ENCODE measurements around the gene ATXN1.
"Not testable (repeated sequence)": the region's sequence is repeated elsewhere in the genome, so short reads cannot be mapped to it uniquely, and the experiment has no call there.

The ATXN1 gene

DNA sequence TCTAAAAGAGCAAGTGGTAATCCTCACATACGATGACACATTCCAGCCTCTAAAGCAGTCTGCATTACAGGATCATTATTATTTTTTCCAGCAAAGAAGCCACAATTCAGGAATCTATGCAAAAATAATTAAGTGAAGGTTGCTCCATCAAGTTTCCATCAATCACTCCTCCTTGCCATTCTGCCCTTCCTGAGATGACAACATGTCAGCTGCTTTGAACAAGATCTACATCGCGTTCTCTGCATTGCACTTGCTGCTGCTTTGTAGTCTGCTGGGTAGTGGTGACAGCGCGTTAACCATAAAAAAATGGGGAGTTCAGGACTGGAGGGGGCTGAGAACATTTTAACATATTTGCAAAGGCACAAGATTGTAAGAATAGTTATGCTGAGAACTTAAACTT is 375.2 kb downstream of the ATXN1 start:
- no peak for DNase-seq (ENCODE audit: low spot score)

DNA sequence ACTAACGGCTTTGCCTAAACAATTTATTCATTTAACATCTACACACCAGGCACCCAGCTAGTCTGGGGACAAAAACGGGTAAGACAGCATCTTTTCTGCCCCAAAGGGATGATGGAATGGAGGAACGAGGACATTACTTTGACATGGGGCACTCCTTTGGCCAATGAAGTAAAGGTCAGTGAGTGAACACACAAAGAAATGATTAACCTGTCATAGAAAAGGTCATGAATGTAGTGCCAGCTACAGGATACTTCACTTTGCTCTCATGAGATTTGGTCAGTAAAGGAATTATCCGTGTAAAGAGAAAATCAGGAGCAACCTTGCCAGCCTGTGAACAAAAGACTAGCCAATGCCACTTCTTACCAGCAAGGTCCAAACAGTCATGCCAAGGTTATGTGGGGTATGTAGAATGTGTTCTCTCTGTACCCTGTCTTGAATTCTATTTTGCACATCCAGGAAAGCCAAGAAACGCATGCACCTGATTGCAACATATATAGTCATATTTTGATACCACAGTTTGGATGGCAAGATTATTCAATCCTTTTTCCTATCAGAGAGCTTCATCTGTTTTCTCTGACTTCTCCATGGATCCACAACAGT is 377.6 kb downstream of the ATXN1 start:
- DNase-seq (ENCODE audit: low spot score), result no peak

DNA sequence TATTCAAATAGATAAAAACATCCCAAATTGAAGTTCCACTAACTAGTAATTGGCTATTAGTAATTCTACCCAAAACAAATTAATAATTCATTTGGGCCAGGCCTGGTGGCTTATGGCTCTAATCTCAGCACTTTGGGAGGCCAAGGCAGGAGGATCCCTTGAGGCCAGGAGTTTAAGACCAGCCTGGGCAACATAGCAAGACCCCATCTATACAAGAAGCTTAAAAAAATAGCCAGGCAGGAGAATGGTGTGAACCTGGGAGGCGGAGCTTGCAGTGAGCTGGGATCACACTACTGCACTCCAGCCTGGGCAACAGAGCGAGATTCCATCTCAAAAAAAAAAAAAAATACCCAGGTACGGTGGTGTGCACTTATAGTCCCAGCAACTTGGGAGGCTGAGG is 379.3 kb downstream of the ATXN1 start:
- not testable (repeated sequence) for DNase-seq (ENCODE audit: low spot score)

DNA sequence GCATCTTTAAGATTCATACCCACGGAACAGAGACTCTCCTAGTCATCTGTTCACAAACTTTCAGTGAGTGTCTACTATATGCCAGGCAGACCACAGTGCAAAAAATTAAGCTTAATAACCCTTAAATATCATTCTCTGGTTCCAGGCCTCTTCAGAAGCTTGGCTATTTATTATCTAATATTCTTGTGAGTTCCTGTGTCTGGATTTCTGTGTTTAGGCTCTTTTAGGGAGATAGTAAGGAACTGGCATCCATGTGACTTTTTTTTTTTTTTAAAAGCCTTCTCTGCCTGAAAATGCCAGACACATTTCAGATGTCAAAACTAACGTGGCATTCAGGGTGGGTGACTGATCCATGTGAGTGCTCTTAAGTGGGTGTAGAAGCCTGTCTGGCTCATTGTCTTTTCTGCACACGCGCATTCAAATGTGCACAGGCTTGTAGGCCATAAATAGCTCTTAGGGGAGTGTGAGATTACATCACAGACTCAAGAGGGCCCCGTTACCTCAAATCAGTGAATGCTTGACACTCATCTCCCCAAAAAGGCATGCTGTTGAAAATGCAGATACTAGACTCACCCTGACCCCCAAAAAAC is 380.9 kb downstream of the ATXN1 start:
- DNase-seq (ENCODE audit: low spot score), result no peak

DNA sequence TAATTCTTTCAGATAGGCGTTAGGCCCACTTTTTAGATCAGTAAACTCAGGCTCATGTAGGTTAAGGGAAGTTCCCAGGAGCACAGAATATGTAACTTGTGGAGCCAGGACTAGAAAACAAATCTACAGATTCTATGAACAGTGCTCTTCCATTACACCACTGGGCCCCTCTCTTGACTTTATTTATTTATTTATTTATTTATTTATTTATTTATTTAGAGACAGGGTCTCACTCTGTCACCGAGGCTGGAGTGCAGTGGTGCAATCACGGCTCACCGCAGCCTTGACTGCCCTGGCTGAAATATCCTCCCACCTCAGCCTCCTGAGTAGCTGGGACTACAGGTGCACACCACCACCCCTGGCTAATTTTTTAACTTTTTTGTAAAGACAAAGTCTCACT is 382.9 kb downstream of the ATXN1 start:
- not testable (repeated sequence) for DNase-seq (ENCODE audit: low spot score)

DNA sequence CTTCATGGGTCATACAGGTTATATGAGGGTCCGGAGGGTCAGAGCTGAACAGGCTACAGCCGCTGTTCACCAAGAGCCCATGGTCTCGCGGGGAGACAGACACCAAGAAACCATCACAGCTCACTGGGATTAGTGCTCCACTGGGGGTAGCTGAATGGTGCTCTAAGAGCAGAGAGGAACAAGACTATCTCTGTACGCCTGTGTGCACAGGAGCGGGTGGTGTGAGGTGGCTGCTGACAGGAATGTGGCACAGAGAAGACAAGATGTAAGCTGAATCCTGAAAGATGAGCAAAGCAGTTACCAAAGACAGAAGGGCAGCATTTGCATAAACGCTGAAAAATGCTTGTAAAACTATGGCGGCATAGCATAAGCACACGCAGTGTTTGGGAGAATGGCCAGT is 383.8 kb downstream of the ATXN1 start:
- no peak for DNase-seq (ENCODE audit: low spot score)

DNA sequence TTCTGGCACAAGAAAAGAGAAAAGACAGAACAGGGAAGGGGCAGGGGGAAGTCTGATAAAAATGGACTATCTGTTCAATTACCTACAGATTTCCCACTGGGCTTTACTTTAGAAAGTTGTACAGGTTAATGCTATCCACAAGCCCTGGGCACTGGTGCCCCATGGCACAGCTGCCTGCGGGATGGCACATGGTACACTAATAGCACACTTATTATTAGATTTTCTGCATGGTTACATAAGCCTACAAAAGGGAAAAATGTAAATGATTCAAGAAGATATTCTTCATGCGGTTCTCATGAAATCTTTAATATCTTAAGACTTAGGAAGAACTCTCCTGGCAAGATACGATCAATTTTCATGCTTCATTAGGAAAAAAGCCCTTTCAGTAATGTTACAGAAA is 385.4 kb downstream of the ATXN1 start:
- no peak for DNase-seq (ENCODE audit: low spot score)

DNA sequence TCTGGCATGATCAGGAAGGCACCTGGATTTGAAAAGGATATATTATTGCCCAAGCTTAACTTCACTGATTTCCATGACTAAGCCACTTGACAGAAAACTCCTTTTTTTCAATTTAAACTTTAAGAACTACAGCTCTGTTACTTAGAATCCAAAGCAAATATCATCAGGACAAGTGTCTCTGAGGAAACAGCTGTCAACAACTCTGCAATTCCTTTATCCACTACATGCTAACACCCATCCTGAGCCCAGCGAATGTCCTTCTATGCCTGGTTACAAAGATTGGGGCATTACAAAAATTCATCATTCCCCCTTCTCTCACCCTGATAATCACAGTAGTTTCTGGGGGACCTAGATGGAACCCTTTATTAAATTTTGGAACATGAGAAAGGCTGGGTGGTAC is 386.1 kb downstream of the ATXN1 start:
- DNase-seq (ENCODE audit: low spot score), result no peak

DNA sequence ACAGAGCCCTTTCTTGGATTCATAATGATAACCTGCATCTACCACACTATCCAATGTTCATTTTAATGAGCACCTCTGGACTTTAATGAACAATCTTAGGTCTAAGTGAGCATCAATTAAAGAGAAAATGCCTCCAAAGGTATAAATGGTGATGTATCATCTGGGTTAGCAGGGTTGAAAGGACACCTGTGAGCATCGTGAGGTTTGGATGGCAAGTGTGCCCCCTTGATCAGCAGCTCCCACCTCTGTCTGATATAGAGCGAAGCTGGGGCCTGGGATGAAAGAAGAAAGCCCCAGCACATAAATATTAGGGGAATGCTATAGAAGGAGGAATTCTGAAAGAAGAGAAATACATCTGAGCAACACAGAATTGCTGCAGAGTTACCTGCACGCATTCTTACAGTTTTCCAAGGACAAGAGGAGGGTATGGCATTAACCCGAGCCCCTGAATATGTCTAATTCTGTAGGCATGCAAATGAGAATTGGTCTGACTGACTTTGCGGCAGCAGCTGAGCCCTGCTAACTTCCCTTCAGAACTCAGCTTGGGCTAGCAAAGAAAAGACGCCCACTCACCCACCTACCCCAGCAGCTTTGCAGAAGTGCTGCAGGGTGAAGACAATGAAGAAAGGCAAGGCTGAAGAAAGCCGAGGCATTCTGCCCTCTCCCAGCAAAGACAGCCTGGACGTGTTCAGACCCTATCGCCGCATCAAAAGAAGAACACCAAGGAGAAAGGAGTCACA is 386.6 kb downstream of the ATXN1 start:
- no peak for DNase-seq (ENCODE audit: low spot score)

DNA sequence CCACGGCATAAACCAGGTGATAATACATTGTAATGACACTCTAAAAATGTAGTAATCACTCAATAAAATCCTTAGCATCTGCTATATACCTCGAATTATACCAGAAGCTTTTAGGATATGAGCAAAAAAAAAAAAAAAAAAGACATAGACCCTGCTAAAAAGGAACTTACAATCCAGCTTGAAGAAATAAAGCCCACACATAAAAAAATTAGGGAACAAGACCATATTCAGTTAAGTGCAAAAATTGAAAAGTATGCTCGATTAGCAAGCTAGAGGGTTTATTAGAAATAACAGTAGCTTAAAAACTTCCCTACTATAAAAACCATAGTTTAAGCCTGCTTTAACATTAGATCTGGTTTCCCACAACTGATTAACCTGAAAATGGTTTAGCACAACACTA is 387.2 kb downstream of the ATXN1 start:
- no peak for DNase-seq (ENCODE audit: low spot score)

DNA sequence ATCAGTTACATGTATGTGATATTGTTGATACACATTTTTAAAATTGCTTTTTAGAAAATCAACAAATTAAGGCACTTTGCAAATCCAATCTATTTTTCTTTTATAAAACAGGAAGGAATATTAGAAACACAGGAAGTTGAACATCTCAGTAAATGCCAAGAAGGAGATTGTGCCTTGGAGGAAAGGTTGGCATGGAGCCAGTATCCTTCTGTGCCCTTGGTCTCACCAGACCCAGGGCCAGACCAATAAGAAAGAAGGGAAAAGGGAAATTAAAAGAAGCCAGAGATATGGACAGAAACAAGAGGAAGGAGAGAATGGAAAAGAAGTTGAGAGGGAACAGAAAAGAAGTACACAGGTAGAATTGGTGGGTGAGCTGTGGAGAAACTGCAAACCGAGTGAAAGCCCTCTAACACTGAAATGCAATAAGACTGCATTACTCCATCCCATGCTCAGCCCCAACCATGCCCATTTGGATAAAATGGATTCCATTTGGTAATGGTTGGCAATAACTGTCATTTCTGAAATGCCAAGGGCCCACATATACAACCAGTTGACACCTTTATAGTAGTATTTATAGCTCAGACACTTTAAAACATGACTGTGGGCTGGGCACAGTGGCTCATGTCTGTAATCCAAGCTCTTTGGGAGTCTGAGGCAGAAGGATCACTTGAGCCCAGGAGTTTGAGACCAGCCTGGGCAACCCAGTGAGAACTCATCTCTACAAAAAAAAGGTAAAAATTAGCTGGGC is 389.1 kb downstream of the ATXN1 start:
- DNase-seq (ENCODE audit: low spot score), result no peak

DNA sequence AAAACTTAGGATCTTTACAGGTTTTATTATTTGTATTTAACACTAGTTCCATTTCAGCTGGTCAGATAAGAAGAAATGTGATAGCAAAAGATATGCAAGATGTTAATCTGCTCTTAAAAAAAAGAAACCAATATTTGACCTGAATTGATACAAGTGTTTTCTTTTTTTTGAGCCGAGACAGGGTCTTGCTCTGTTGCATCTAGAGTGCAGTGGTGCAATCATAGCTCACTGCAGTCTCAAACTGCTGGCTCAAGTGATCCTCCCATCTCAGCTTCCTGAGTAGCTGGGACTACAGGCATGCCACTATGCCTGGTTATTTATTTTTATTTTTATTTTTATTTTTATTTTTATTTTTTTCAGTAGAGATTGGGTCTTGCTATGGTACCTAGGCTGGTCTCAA is 389.9 kb downstream of the ATXN1 start:
- DNase-seq (ENCODE audit: low spot score), result no peak

DNA sequence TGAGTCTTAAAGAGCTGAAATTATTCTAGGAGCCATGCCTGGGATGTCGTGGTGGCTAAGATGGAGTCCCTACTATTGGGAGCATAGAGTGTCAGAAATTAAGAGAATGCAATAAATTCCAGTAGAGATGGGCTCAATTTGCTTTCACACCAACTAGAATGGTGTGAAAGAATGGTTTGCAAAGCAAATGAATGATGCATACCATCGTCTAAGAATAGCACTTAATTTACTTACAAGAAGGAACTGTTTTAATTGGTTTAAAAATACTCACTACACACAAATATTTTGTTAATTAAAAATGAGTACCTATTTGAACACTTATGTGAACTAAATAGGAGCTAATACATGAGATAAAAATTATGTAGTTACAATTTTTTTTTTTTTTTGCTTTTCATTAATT is 390.3 kb downstream of the ATXN1 start:
- no peak for DNase-seq (ENCODE audit: low spot score)

DNA sequence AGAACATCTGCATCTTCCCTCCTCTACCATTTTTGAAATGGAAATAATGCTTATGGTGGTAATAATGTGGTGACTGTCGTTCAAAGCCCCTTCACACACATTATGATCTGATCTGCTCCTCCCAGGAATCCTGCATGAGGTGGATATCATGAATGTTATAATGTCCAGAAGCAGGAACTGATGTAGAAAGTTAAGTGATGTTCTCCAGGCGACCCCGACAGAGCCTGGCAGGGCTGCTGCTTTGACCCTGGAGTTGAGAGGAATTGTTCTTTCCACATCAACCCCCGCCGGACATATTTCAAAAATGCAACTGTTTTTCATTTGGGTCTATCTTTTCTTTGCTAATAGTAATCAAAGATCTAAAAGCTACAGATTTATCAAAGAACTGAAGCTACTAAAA is 391.3 kb downstream of the ATXN1 start:
- DNase-seq (ENCODE audit: low spot score), result no peak

DNA sequence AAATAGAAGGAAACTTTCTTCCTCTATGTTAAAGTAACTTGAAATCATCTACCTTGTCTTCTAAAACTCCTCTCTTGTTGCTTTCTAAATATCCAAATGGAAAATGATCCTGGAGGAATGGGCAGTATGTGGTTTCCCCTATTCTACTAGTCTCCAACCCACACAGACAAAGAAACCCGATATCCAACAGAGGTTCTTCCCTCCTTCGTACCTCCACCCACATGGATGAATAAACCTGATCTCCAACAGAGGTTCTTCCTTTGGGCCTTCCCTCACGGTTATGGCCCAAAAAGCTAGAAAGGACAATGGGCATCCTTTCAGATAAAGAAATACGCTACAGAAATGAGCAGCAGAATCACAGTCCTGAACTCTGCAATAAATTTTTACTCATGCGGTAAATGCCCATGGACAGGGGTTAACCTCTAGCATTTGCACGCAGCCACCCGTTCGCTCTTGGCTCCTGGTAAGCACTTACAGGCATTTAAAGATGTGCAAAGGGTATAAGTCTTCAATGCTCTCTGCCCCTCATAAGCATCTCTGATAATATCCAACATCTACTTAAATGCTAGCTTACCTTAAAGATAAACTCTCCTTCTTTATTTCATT is 392.0 kb downstream of the ATXN1 start:
- no peak for DNase-seq (ENCODE audit: low spot score)

DNA sequence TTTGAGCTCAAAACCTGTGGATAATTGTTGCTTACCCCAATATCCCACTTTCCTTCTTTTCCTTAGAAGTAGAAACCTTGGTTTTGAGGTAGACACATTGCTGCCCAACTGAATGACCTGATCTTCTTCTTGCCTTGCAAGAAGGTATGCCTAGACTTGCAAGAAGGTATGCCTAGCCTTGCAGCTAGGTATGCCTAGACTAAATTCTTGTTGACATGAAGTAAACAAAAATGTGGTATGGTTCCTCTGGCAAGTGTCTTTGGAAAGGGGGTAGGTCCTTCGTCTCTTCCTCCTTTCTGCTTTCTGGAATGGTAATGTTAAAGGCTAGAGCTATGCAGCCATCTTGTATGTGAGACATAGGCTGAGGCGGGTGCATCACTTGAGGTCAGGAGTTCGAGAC is 393.7 kb downstream of the ATXN1 start:
- no peak for DNase-seq (ENCODE audit: low spot score)

DNA sequence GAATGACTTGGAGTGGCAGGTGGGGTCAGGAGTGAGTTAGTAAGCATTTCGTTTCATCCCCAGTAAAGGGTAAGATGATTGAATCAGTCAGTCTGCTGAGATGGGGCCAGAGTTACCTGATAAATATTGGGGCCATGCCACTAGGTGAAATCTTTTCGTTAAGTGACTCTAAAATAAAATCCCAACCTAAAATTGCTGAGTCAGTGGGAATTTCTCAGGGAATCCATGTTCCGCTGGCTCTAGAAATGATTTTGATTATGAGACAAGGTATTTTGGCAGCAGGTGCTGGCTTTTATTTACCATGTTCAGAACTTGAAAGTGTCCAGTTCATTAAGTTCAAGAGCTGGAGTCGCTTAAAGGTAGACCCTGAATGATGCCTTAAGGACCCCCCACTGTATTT is 397.5 kb downstream of the ATXN1 start:
- no peak for DNase-seq (ENCODE audit: low spot score)

DNA sequence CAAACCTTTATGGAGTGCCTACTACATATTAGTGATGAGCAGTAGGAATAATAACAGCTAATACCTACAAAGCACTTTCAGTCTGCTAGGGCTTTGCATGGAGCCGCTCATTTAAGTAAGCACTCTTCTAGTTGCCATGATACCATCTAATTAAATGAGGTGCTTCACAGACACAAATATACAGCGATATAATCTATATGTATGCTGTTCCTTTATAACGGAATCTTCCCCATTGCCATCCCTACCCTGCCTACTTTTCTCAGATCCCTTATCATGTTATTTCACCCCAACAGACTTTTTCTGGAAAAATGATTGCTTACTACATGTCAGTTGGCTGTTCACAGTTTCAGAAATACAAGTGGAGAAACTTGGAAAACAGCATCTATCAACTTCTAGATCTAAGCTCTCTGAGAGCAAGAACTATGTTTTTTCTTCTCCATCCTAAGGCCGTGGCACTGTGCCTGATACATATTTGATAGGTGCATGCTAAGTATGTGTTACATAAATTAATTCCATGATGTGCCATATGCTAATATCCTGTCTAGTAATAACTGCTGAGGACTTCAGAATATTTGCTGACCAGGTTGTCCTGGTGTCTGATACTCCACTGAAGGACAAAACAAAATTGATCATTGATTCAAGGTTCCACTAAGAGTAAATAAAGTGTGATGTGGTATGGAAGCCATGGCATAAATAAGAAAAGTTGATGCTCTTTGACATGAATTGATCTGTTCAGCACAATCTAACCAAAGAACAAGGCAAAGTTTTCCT is 398.3 kb downstream of the ATXN1 start:
- no peak for DNase-seq (ENCODE audit: low spot score)

DNA sequence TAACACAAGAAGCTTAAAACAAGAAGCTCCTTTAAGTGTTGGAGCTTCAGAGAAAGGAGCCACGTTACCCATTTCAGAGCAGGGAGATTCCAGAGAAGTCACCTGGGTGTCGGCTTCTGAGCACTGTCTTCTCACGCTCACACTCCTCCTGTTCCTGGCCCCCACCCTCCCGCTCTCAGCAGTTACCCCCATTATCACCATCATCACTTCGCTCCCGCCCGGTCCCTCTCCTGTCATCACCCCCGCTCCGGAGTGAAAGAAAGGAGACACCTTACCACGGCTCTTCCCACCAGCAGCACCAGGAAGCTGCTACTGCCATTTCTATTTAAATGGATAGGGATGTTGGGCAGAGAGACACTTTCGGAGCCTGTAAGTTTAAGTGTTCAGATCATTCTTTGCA is 399.0 kb downstream of the ATXN1 start:
- no peak for DNase-seq (ENCODE audit: low spot score)

DNA sequence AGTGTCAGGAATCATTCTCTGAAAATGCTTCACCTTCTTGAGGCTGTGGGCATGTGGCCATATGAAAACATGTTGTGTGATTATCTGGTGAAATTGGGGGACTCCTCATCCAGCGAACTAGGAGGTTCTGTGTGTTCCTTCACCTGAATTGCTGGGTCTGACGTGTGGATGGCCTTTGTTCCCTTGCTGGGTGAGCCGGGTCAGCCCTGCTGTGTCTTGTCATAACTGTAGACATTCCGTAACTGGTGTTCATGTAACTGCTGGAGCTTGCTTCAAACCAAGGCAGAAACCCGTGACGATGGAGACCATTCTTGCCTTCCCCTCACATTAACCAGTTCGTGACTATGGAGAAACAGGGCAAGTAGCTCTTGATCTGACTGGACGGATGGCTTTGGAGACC is 399.4 kb downstream of the ATXN1 start:
- no peak for DNase-seq (ENCODE audit: low spot score)

DNA sequence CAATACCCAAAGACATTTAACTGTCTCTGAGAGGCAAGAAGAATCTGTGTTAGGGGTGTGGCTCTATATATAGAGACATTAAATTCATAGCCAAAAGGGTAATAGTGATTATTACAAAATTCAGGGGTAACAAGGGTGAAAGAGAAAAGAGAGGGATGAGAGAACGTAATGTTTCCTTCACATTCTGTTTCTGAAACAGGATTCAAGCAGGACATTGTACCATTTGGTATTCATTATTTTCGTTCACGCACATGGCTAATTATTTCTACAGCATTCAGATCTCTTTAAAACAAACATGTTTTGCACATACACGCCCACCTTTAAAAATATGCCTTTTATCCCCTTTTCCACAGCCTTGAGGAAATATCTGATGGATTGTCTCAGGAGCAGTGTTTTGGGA is 400.1 kb downstream of the ATXN1 start:
- no peak for DNase-seq (ENCODE audit: low spot score)

DNA sequence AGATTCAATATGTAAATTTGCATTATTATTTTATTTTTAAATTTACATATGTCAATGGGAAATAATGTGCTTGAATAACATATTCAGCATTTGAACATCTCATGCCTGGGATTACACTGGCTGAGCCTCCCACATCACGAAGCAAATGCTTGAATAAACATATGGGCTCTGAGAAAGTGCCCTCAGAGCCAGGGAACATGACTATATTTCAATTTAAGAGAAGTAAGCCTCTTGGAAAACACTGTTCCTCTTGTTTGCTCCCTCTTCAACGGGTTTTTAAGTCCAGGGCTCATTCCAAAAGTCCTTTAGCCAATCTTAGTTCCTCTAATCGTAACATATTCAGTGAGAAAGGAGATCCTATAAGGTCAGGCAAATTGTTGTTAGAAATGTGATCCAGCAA is 400.9 kb downstream of the ATXN1 start:
- DNase-seq (ENCODE audit: low spot score), result no peak
